K562 (cell line): ENCODE data around the gene GRIN1. TPM values are rescaled to one million over a fixed set of nuclear protein-coding genes. Genes with fewer than 3 reads are reported as not detected.

Experiments
- DMBX1 ChIP-seq: fragments of 250-450 bp; sonication (Bioruptor Pico); IDR thresholded peaks from 2 replicates; pipeline ENCODE4 v1.8.0; 2022; ENCODE audit warnings: inconsistent platforms, mild to moderate bottlenecking, moderate library complexity, borderline replicate concordance
- ESRRA ChIP-seq: fragments of 450-650 bp; IDR thresholded peaks from 2 replicates; pipeline ENCODE4 v1.6.1; 2014; ENCODE audit warnings: low read depth, mild to moderate bottlenecking, moderate library complexity, borderline replicate concordance
- FIP1L1 ChIP-seq: fragments of 200-400 bp; formaldehyde crosslinking; IDR thresholded peaks from 2 replicates; pipeline ENCODE4 v1.6.1; 2018; ENCODE audit warnings: mild to moderate bottlenecking, low read depth, low read length; ENCODE audit not compliant: poor library complexity, severe bottlenecking
- ILF3 ChIP-seq: fragments of 450-650 bp; IDR thresholded peaks from 2 replicates; pipeline ENCODE4 v1.6.1; 2018; ENCODE audit warnings: antibody characterized with exemption, mild to moderate bottlenecking, moderate library complexity, borderline replicate concordance
- NFATC3 ChIP-seq: fragments of 450-650 bp; IDR thresholded peaks from 2 replicates; pipeline ENCODE4 v1.6.1; 2017; ENCODE audit warnings: mild to moderate bottlenecking
- NR3C1 ChIP-seq: sonication (generic); formaldehyde crosslinking; IDR thresholded peaks from 2 replicates; pipeline ENCODE4 v1.8.1; 2022; ENCODE audit warnings: missing genetic modification reagents
- RAD21 ChIP-seq, 2 experiments: fragments of 250-450 bp in 1 of 2; fragments of 450-650 bp in 1 of 2; sonication (Bioruptor Pico) in 1 of 2; formaldehyde crosslinking in 1 of 2; IDR thresholded peaks in 1 of 2; conservative IDR thresholded peaks in 1 of 2; 2 replicates each; pipeline versions ENCODE4 v1.4.0 to v1.8.0; 2020 to 2022; ENCODE audit warnings: mild to moderate bottlenecking in 2 of 2, moderate library complexity in 1 of 2
- RBFOX2 ChIP-seq: fragments of 200-400 bp; formaldehyde crosslinking; IDR thresholded peaks from 2 replicates; pipeline ENCODE4 v1.6.1; 2017; ENCODE audit warnings: low read depth, mild to moderate bottlenecking, low read length, moderate library complexity
- REST ChIP-seq, 2 experiments: fragments of 450-650 bp; formaldehyde crosslinking in 1 of 2; IDR thresholded peaks; 2 replicates each; pipeline versions ENCODE4 v1.4.0 to v1.6.1; 2014 to 2020; ENCODE audit warnings: mild to moderate bottlenecking in 2 of 2, borderline replicate concordance in 1 of 2, low read depth in 1 of 2
- SMAD4 ChIP-seq: fragments of 250-450 bp; sonication (Bioruptor Pico); conservative IDR thresholded peaks from 2 replicates; pipeline ENCODE4 v1.8.0; 2021; ENCODE audit warnings: inconsistent platforms, mild to moderate bottlenecking, moderate library complexity
- TAL1 ChIP-seq: fragments of 450-650 bp; IDR thresholded peaks from 2 replicates; pipeline ENCODE4 v1.6.1; 2016; ENCODE audit warnings: mild to moderate bottlenecking
- U2AF1 ChIP-seq: fragments of 200-400 bp; formaldehyde crosslinking; optimal IDR thresholded peaks from 2 replicates; pipeline ENCODE3; 2017; ENCODE audit warnings: mild to moderate bottlenecking, low read depth, low read length, moderate library complexity
- UBTF ChIP-seq, 2 experiments: IDR thresholded peaks; 2 replicates each; pipeline ENCODE4 v1.6.1; 2012; ENCODE audit warnings: improper control_type of control experiment in 2 of 2, low read depth in 2 of 2, low read length in 2 of 2, borderline replicate concordance in 1 of 2
- ZBTB1 ChIP-seq: sonication (generic); formaldehyde crosslinking; IDR thresholded peaks from 2 replicates; pipeline ENCODE4 v1.8.1; 2023; ENCODE audit warnings: missing genetic modification reagents, low read depth, mild to moderate bottlenecking, borderline replicate concordance
- ZBTB7A ChIP-seq: IDR thresholded peaks from 2 replicates; pipeline ENCODE4 v1.6.1; 2011; ENCODE audit warnings: low read depth, mild to moderate bottlenecking, low read length, moderate library complexity, borderline replicate concordance; ENCODE audit not compliant: control insufficient read depth
- ZNF707 ChIP-seq: fragments of 250-450 bp; sonication (Bioruptor Pico); conservative IDR thresholded peaks from 2 replicates; pipeline ENCODE4 v1.8.0; 2022; ENCODE audit warnings: inconsistent platforms, mild to moderate bottlenecking, moderate library complexity
- polyA plus RNA-seq, 8 experiments: library from polyadenylated mRNA; depleted of rRNA in 4 of 8; stranded (reverse) in 5 of 8; unstranded in 3 of 8; fragments of >200 nt; fragmentation: Nextera tagmentation in 2 of 8; fragmentation: Illumina TruSeq in 1 of 8; extraction: Ambion mirVana in 2 of 8; extraction: Trizol in 1 of 8; gene quantifications; 2 replicates each; pipeline versions ENCODE4 v1.2.1 to v1.2.3, GENCODE V29; 2011 to 2014; ENCODE audit warnings: inconsistent platforms in 1 of 8, missing spikeins in 1 of 8
- total RNA-seq, 7 experiments: library from RNA; depleted of rRNA in 6 of 7; stranded (reverse); fragments of >200 nt in 6 of 7; fragmentation: Illumina TruSeq in 2 of 7; extraction: Trizol in 2 of 7; gene quantifications; 2 replicates each; pipeline versions ENCODE4 v1.2.1 to v1.2.3, GENCODE V29; 2011 to 2021; ENCODE audit warnings: low replicate concordance in 1 of 7

GRIN1 gene
- total and polyA plus RNA-seq, 9 of the 15 experiments (the other 6 are each of a cell fraction or from before 2014, with no cell fraction given), result 0.03 to 0.35 (median 0.16) TPM; not detected in 6

GRCh38 chr9:137138722-137139467 is at the start of gene GRIN1 (continued):
- TF ChIP-seq NR3C1 (CRISPR knock-in tag) (peak; percentile 65; the same call in 1 of the 2 replicates), TAL1 (no peak), RAD21 (CRISPR knock-in tag; conservative IDR thresholded peaks at IDR 0.05 in 1 of 2, IDR thresholded peaks at IDR 0.05 in 1 of 2) (no peak), REST (IDR thresholded peaks at IDR 0.05; ENCODE audit: borderline replicate concordance) (peak; percentile 99), REST (CRISPR knock-in tag; IDR thresholded peaks at IDR 0.05; ENCODE audit: low read depth) (peak; percentile 99), NFATC3 (no peak), ILF3 (no peak), ZNF707 (CRISPR knock-in tag) (no peak), DMBX1 (CRISPR knock-in tag) (peak; percentile 36; the same call in 1 of the 2 replicates), U2AF1 (peak; percentile 42), UBTF (IDR thresholded peaks at IDR 0.05; ENCODE audit: borderline replicate concordance in 1 of 2, low read depth in 2 of 2, low read length in 2 of 2) (peak in 1 of 2 experiments; percentile 79; a peak in 1 of 4 replicates), ESRRA (no peak), RBFOX2 (no peak), ZBTB7A (peak; percentile 96; the same call in 1 of the 2 replicates), ZBTB1 (CRISPR knock-in tag) (no peak), FIP1L1 (peak; percentile 39), SMAD4 (CRISPR knock-in tag) (peak; percentile 48)
